Cerebellar nuclear complex (tissue), 1 donor: ENCODE data around the gene NEUROG2.

ENCODE experiments used
- DNase-seq, 2 experiments: peaks; one replicate each; lab custom pipeline; 2025; lab: John Stamatoyannopoulos, UW

NEUROG2 gene

GRCh38 chr4:112521123-112522023, 5.4 kb upstream of the NEUROG2 start:
- no peak for DNase-seq

- no peak for DNase-seq
Measured at GRCh38 chr4:112520598-112521122, 4.7 kb upstream of the NEUROG2 start.

- no peak for DNase-seq
Measured at GRCh38 chr4:112519689-112520597, 4.0 kb upstream of the NEUROG2 start.

- no peak for DNase-seq
Measured at GRCh38 chr4:112518675-112519074, 2.7 kb upstream of the NEUROG2 start.

GRCh38 chr4:112517911-112518310, 1.9 kb upstream of the NEUROG2 start:
- DNase-seq = no peak

GRCh38 chr4:112517067-112517634, 1.2 kb upstream of the NEUROG2 start:
- no peak for DNase-seq

DNA sequence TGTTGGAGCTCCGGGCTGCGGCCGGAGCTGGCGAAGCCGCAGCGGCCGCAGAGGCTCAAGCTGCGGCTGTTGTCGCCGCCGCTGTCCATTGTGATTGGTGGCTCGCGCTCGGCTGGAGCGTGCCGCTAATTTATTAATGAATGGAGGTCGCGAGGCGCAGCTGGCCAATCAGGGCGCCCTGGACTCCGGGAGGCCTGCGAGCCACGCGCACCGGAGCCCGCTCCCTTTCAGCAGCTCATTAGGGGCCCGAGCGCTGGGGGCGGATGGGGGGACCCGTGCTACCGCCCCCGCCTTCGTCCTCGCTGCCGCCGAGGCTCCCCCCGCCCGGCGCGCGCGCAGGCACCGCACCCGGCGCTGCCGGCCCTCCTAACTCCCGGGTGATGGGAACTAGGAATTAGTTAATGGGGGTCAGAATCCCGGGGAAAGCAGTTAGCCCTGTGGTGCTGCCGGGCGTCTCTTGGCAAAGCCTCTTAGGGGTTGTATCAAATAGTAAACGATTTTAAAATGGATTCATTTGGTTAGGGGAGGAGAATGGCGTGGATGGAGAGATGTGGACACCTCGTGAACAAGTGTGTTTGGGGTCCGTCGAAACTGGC, 589 bp upstream of the NEUROG2 start:
- DNase-seq = no peak

DNA sequence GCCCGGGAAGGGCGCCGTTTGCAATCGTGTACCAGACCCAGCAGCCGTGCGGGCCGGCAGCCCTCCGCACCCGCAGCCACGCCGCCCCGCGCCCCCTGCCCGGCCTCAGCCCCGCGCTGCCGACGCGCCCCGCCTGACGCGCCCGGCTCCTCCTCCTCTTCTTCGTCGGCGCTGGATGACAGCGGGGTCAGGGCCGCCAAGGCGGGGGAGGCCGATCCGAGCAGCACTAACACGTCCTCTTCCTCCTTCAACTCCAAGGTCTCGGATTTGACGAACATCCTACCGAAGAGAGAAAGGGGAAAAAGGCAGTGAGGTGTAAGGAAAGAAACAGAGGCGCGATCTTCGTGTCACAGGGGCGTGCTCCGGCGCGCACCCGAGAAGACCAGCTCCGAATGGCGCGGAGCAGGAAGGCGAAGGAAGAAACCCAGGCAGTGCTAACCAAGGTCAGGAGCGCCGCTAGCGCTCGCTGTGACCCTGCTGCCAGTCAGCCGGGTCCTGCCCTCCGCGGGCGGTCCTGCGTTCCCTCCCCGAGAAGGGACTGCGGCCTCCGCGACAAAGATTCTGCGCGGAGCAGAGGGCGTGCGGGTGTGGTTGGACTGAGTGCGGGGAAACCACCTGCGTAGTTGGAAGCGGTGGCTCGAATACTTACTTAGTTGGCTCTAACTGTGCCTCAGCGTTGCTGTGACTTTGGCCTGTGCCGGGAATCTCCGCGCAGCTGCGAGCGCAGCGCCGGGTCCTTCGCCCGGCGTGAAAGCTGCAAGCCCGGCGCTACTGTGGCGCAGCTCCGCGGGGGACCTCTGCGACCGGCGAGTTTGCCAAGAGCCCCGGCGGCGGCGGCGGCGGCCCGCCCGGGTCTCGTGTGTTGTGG, 548 bp downstream of the NEUROG2 start:
- no peak for DNase-seq

- DNase-seq = no peak
Measured at GRCh38 chr4:112514647-112515197, 1.3 kb downstream of the NEUROG2 start.

DNA sequence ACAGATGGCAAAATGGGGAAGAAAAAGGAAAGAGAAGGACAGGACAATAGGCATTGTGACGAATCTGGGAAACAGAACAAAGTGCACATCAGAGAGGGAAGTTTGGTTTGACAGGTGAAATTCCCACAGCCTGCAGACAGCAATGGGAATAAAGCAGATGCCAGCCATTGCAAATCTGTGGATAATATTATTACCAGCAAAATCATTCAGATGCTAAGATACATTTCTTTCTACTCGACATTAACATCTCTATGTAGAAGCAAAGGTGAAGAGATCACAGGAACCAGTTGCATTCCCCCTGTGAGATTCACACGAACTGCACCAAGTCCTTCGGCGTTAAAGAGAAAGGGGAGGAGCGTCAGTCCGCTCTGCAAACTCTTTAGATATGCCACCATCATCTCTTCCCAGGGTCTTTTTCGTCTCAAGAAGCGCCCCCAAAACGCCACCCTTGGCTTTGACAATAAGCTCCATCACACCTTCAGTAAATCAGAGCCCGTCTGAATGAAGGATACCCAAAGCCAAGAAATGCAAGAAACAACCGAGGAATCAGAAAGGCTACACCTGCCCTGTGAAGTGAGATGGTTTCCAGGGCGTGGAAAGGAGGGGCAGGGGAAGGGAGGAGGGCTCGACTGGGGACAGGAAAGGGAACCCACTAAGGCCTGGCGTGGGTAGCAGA, 1.9 kb downstream of the NEUROG2 start:
- DNase-seq = no peak

GRCh38 chr4:112511803-112512118, 4.2 kb downstream of the NEUROG2 start:
- no peak for DNase-seq

DNA sequence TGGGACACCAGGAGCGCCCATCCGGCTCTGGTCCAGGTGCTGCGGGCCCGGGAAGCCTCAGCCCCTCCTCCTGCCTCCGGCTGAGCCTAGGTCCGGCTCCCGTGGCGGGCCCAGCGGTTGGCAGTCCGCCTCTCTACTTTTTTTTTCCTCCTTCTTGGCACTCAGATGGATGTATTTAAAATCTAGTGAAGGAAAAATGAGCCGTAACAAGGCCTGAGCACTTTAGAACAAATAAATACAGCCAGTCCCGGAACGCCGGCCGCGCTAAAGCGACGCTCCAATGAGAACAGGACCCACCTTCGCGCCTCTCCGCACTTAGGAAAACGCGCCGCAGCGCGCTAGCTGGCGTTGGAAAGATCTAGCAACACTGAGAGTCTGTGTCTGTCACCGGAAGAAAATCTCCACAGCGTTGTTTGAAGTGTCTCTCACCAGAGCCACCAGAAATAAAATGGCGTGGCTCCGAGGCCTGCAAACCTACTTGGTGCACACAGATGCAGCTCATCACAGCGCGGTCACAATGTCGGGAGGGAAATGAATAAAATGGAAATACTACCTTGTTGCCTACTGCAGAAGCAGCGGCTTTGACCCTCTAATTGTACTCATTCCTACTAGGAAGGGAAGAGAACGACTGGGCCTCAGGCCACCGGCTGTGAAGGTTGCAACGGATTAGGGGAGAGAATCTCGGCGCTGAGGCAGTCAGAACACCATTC, 4.7 kb downstream of the NEUROG2 start:
- no peak for DNase-seq

GRCh38 chr4:112510291-112511092, 5.5 kb downstream of the NEUROG2 start:
- no peak for DNase-seq

- no peak for DNase-seq
Measured at GRCh38 chr4:112509243-112510141, 6.5 kb downstream of the NEUROG2 start.

DNA sequence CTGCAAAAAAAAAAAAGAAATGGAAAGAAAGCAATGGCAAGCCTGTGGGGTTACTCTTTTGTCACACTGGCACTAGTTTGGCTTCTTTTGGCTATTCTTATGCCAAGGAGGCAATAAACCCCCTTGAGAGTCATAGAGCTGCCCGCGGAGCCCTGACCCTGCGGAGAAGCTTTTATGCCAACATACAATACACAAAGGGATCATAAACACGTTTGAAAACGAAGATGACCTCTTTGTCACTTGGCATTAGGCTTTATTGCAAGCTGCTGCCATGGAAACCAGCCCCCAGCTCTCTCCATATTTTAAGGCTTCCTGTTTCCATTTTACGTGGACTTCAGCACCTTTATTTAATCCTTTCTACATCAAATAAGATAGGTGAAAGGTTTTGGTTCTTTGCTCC, 7.6 kb downstream of the NEUROG2 start:
- DNase-seq = no peak

GRCh38 chr4:112504807-112505206, 11.2 kb downstream of the NEUROG2 start:
- DNase-seq = no peak

DNA sequence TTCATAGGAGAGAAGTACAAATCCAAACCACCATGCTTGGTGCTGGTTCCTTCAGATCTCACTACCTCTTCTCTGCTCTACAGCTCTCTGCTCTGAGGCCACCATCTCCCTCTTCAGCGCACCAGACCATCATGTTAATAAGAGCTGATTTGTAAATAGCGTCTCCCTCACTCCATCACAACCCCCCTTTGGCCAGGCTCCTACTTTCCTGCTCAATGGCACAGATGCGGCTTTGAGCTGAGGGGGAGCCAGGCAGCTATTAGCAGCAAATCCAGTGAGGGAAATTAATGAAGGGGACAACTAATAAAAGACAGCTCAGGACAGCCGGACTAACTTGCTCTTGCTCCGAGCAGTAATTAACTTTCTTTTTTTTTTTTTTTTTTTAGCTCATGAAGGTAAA, 13.1 kb downstream of the NEUROG2 start:
- DNase-seq = no peak

GRCh38 chr4:112492321-112492720, 23.7 kb downstream of the NEUROG2 start:
- DNase-seq = no peak
